NCI-H510A (cell line): ENCODE data around the gene LRRIQ1.

Experiments used
- DNase-seq: peaks from one replicate; lab custom pipeline; 2025; lab: John Stamatoyannopoulos, UW

The LRRIQ1 gene

DNA sequence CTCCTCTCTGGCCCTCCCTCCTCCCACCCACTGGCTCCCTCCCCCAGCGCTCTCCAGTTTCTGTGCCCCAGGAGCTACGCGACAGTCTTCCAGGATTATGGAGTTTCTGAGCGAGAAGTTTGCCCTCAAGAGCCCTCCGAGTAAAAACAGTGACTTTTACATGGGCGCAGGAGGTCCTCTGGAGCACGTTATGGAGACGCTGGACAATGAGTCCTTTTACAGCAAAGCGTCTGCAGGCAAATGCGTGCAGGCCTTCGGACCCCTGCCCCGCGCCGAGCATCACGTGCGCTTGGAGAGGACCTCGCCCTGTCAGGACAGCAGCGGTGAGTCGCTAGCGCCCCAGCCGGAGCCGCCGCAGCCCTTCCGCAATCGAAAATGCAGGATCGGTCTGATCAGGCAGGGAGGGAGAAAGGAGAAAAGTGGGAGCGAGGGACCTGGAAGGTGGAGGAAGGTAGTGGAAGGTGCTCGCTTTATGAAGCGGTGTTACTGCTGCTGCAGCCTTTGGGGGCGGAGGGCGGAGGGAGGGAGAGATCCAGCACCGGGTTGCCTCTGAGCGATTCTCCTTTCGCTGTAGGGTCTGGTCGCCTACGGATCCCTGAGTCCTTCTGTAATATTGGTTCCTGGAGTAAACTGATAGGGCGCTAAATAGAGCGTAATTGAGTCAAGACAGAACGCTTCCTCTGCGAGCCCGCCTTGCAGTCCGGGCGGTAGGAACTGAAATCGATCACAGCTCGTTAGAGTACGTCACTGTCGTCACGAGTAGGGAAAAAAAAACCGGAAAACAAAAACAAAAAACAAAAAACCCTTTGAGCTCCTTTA is 244.2 kb downstream of the LRRIQ1 start, which contains the start of gene ALX1:
TSS of gene ALX1 (plus strand) at position 56 of the 819 bp plus-strand sequence. CDS start at position 98, 42 bp downstream.
- DNase-seq: peak; percentile 63

DNA sequence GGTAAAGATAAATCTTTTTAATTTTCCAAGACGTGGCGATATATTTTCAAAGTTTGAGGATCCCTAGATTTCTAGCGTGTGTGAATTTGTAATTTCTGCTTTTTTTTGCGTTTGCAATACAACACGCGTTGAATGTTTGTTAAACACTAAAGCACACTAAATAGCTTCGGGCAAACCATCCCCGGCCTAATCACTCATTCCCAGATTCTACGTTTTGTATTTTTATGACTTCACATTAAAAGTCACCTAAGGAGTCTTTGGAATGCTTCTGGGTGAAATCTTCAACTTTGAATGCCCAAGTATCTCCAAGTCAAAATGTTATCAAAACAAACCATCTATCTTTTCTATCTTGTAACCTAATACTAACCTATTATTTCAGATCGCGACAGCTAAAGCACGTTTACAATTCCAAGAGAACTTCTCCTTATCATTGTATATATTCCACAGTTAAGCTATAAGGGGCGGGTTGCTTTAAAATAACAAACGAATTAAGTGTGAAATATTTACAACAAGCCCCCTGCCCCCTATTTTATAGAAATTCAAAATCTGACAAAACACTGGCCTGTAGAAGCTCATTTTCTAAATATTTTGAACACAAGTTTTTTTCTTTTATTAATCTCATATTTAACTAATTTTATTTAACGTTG is 245.0 kb downstream of the LRRIQ1 start:
- DNase-seq: no peak

DNA sequence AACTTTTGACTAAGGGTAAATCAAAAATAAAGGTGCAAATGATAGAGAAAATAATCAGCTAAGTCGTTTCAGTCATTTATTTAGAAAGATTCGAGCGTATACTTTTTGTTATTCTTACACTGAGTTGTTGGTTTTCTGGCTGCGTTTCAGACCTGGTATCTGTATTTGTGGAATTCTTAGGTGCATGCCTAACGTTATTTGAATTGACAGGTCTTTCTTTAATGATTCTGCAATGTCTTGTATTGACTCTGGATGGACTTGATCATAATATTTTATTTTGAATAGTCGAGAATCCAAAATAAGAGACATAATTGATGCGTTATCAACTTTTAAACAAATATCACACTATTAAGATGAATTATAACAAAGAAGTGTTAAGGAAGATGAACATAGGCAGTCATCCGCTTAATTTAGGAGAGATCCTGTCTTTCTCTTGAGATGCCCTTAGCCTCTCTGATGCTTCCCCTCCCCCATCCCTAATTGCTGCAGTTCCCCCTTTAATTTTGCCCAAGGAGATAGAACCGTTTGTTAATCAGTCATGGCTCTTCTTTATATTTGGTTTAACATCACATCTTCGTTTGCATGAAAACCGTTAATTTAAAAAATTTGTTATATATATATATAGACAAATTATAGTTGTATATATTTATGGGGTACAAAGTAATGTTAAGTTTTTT is 245.6 kb downstream of the LRRIQ1 start:
- DNase-seq: no peak

GRCh38 chr12:85283560-85283959 is 247.4 kb downstream of the LRRIQ1 start:
- DNase-seq: no peak
